H9 (cell line): Measurements from ENCODE around the gene ZDHHC17. TPM values are rescaled to one million over a fixed set of nuclear protein-coding genes. Genes with fewer than 3 reads are reported as not detected.

ENCODE experiments used
- DNase-seq: peaks from one replicate; pipeline ENCODE4 v3.0.0-alpha.2; 2017
- H2AFZ ChIP-seq: one replicate; pipeline ENCODE4 v1.6.1; 2013; ENCODE audit warnings: mild to moderate bottlenecking, low read length, control low read depth, moderate library complexity
- H2AK5ac ChIP-seq: 2 replicates; pipeline ENCODE4 v1.6.1; 2013; ENCODE audit warnings: low read length, control low read depth, mixed read lengths; ENCODE audit not compliant: insufficient read length
- H2BK120ac ChIP-seq: one replicate; pipeline ENCODE4 v1.6.1; 2013; ENCODE audit warnings: low read depth, mild to moderate bottlenecking, low read length, control low read depth, inconsistent platforms; ENCODE audit not compliant: poor library complexity, severe bottlenecking
- H2BK12ac ChIP-seq: 2 replicates; pipeline ENCODE4 v1.6.1; 2013; ENCODE audit warnings: low read length, control low read depth, mixed read lengths, low read depth; ENCODE audit not compliant: insufficient read length
- H2BK15ac ChIP-seq: 2 replicates; pipeline ENCODE4 v1.6.1; 2013; ENCODE audit warnings: low read depth, low read length, control low read depth
- H2BK20ac ChIP-seq: one replicate; pipeline ENCODE4 v1.6.1; 2013; ENCODE audit warnings: low read depth, mild to moderate bottlenecking, low read length, control low read depth, inconsistent platforms; ENCODE audit not compliant: poor library complexity, severe bottlenecking
- H2BK5ac ChIP-seq: 2 replicates; pipeline ENCODE4 v1.6.1; 2013; ENCODE audit warnings: low read length, control low read depth, mixed read lengths; ENCODE audit not compliant: insufficient read length
- H3K14ac ChIP-seq: 2 replicates; pipeline ENCODE4 v1.6.1; 2013; ENCODE audit warnings: low read length, control low read depth; ENCODE audit not compliant: insufficient read depth
- H3K18ac ChIP-seq: 2 replicates; pipeline ENCODE4 v1.6.1; 2013; ENCODE audit warnings: low read depth, mild to moderate bottlenecking, mixed read lengths, low read length, control low read depth; ENCODE audit not compliant: insufficient read length
- H3K23ac ChIP-seq: 2 replicates; pipeline ENCODE4 v1.6.1; 2013; ENCODE audit warnings: low read length, control low read depth, mixed read lengths, low read depth; ENCODE audit not compliant: insufficient read length
- H3K23me2 ChIP-seq: 2 replicates; pipeline ENCODE4 v1.6.1; 2013; ENCODE audit warnings: low read depth, mild to moderate bottlenecking, mixed read lengths, low read length, control low read depth; ENCODE audit not compliant: insufficient read length, poor library complexity, severe bottlenecking
- H3K27ac ChIP-seq: 2 replicates; pipeline ENCODE4 v1.5.1; 2013; ENCODE audit warnings: low read length, control low read depth, mixed read lengths, low read depth; ENCODE audit not compliant: insufficient read length
- H3K27me3 ChIP-seq: 2 replicates; pipeline ENCODE4 v1.6.1; 2013; ENCODE audit warnings: low read length, control low read depth, inconsistent platforms; ENCODE audit not compliant: insufficient read depth
- H3K4ac ChIP-seq: 2 replicates; pipeline ENCODE4 v1.6.1; 2013; ENCODE audit warnings: low read depth, mild to moderate bottlenecking, control low read depth, inconsistent platforms, low read length, moderate library complexity
- H3K4me1 ChIP-seq: 2 replicates; pipeline ENCODE4 v1.6.1; 2013; ENCODE audit warnings: low read length, control low read depth, inconsistent platforms; ENCODE audit not compliant: insufficient read depth
- H3K4me2 ChIP-seq: 2 replicates; pipeline ENCODE4 v1.6.1; 2013; ENCODE audit warnings: low read length, control low read depth, mixed read lengths; ENCODE audit not compliant: insufficient read length, insufficient read depth
- H3K56ac ChIP-seq: 2 replicates; pipeline ENCODE4 v1.6.1; 2013; ENCODE audit warnings: low read depth, mild to moderate bottlenecking, mixed read lengths, low read length, control low read depth; ENCODE audit not compliant: insufficient read length
- H3K79me1 ChIP-seq: 2 replicates; pipeline ENCODE4 v1.6.1; 2013; ENCODE audit warnings: low read depth, mild to moderate bottlenecking, moderate library complexity, low read length, control low read depth, inconsistent platforms; ENCODE audit not compliant: insufficient read depth, poor library complexity, severe bottlenecking
- H3K79me2 ChIP-seq: 2 replicates; pipeline ENCODE4 v1.6.1; 2013; ENCODE audit warnings: low read length, control low read depth, inconsistent platforms; ENCODE audit not compliant: insufficient read depth
- H3K9ac ChIP-seq: 2 replicates; pipeline ENCODE4 v1.6.1; 2013; ENCODE audit warnings: low read length, control low read depth, mixed read lengths; ENCODE audit not compliant: insufficient read length; ENCODE audit errors: extremely low read depth
- H3K9me3 ChIP-seq: one replicate; pipeline ENCODE4 v1.6.1; 2013; ENCODE audit warnings: low read depth, low read length, inconsistent platforms; ENCODE audit not compliant: control insufficient read depth
- H3T11ph ChIP-seq: one replicate; pipeline ENCODE4 v1.6.1; 2013; ENCODE audit warnings: mild to moderate bottlenecking, low read length, control low read depth, inconsistent platforms
- H4K20me1 ChIP-seq: one replicate; pipeline ENCODE4 v1.6.1; 2013; ENCODE audit not compliant: control insufficient read depth, insufficient read length, insufficient read depth
- H4K5ac ChIP-seq: 2 replicates; pipeline ENCODE4 v1.6.1; 2013; ENCODE audit warnings: low read depth, mild to moderate bottlenecking, mixed read lengths, low read length, control low read depth; ENCODE audit not compliant: insufficient read length
- H4K8ac ChIP-seq: replicated peaks from 2 replicates; pipeline ENCODE4 v1.6.1; 2013; ENCODE audit warnings: low read length, control low read depth, mixed read lengths, low read depth; ENCODE audit not compliant: insufficient read length
- H4K91ac ChIP-seq: 2 replicates; pipeline ENCODE4 v1.6.1; 2013; ENCODE audit warnings: low read depth, mild to moderate bottlenecking, moderate library complexity, mixed read lengths, low read length, control low read depth; ENCODE audit not compliant: insufficient read length
- H3K27ac Mint-ChIP-seq, 3 experiments: 2 replicates in 2 of 3; 3 replicates in 1 of 3; pipeline ENCODE4 v1.8.0; 2020 to 2021; ENCODE audit warnings: mixed read lengths in 3 of 3, mild to moderate bottlenecking in 1 of 3, moderate library complexity in 1 of 3
- H3K27me3 Mint-ChIP-seq: 2 replicates; pipeline ENCODE4 v1.8.0; 2021; ENCODE audit warnings: low read depth, mild to moderate bottlenecking, moderate library complexity, mixed read lengths
- H3K36me3 Mint-ChIP-seq, 3 experiments: 2 replicates in 2 of 3; 3 replicates in 1 of 3; pipeline ENCODE4 v1.8.0; 2020 to 2021; ENCODE audit warnings: low read depth in 3 of 3, mixed read lengths in 3 of 3; ENCODE audit not compliant: insufficient read depth in 1 of 3
- H3K4me1 Mint-ChIP-seq, 2 experiments: 2 replicates each; pipeline ENCODE4 v1.8.0; 2020; ENCODE audit warnings: mixed read lengths in 2 of 2
- H3K4me3 Mint-ChIP-seq, 2 experiments: 2 replicates in 1 of 2; 3 replicates in 1 of 2; pipeline ENCODE4 v1.8.0; 2020 to 2021; ENCODE audit warnings: mild to moderate bottlenecking in 2 of 2, mixed read lengths in 2 of 2, moderate library complexity in 1 of 2
- H3K9me3 Mint-ChIP-seq, 2 experiments: 2 replicates in 1 of 2; 3 replicates in 1 of 2; pipeline ENCODE4 v1.8.0; 2020; ENCODE audit warnings: mild to moderate bottlenecking in 2 of 2, mixed read lengths in 2 of 2, moderate library complexity in 1 of 2
- CTCF ChIP-seq: fragments of 200-600 bp; sonication (generic); conservative IDR thresholded peaks from 3 replicates; pipeline ENCODE4 v1.8.0; 2021; ENCODE audit warnings: antibody characterized with exemption, mild to moderate bottlenecking
- WGBS: extraction: QIAGEN DNeasy Blood & Tissue Kit; methylation state at CpG from one replicate; pipeline ENCODE4 v1.1.7; 2013; ENCODE audit warnings: missing lambda C conversion rate, low lambda C conversion rate, mixed read lengths; ENCODE audit not compliant: insufficient read length; ENCODE audit errors: extremely low coverage; 5-methylcytosine and 5-hydroxymethylcytosine counted together
- total RNA-seq: library from RNA; stranded (reverse); gene quantifications from 2 replicates; pipeline ENCODE4 v1.2.1, GENCODE V29; 2021

The ZDHHC17 gene
- total RNA-seq, 1 experiment from 2014 or later: 32.6 TPM

GRCh38 chr12:76860256-76860655, 96.3 kb downstream of the ZDHHC17 start:
- no peak overlapping the region for H3K27ac ChIP-seq

More at GRCh38 chr12:76860256-76860655, 96.3 kb downstream of the ZDHHC17 start:
- Mint-ChIP-seq H3K36me3 (peaks cover 45 to 70% (median 66%) of the 10 kb centered on the region in 3 experiments), H3K27me3 (no peaks in the 10 kb centered on the region), H3K4me1 (peaks cover 14% of the 10 kb centered on the region in 2 experiments), H3K4me3 (no peak overlapping the region), H3K27ac (peak overlapping the region in 2 of 3 experiments; percentile 19 to 34; a peak in 2 of 7 replicates), H3K9me3 (no peaks in the 10 kb centered on the region)
- no peak overlapping the region for H2BK12ac ChIP-seq
- TF ChIP-seq CTCF: no peak
- H3K23me2 ChIP-seq: no peaks in the 10 kb centered on the region
- no peaks in the 10 kb centered on the region for H4K20me1 ChIP-seq
- H3K18ac ChIP-seq: no peak overlapping the region
- no peak overlapping the region for H3K14ac ChIP-seq
- H2BK120ac ChIP-seq: no peak overlapping the region
- no peak overlapping the region for H2BK15ac ChIP-seq
- H3K9me3 ChIP-seq: no peaks in the 10 kb centered on the region
- H3K23ac ChIP-seq: no peak overlapping the region
- H2BK20ac ChIP-seq: no peak overlapping the region
- no peak overlapping the region for H2AFZ ChIP-seq
- no CpG with 5 or more reads among the region's 3 CpGs for WGBS
- peaks cover 3% of the 10 kb centered on the region for H3K79me1 ChIP-seq
- peaks cover 6% of the 10 kb centered on the region; the same call in 1 of the 2 replicates for H3K4me1 ChIP-seq
- DNase-seq: no peak
- H4K91ac ChIP-seq: no peak overlapping the region
- no peak overlapping the region for H2BK5ac ChIP-seq
- no peak overlapping the region for H3T11ph ChIP-seq
- no peak overlapping the region for H3K56ac ChIP-seq
- no peak overlapping the region for H3K4me2 ChIP-seq
- H4K8ac ChIP-seq: no peak overlapping the region
- H3K9ac ChIP-seq: no peak overlapping the region
- no peak overlapping the region for H4K5ac ChIP-seq
- no peaks in the 10 kb centered on the region for H3K27me3 ChIP-seq
- H2AK5ac ChIP-seq: no peak overlapping the region
- H3K79me2 ChIP-seq: no peaks in the 10 kb centered on the region
- H3K4ac ChIP-seq: no peak overlapping the region
